Right lobe of liver (tissue), 4 donors: Measurements from ENCODE around the gene NTN4.
"Not testable (repeated sequence)": the region's sequence is repeated elsewhere in the genome, so short reads cannot be mapped to it uniquely, and the experiment has no call there.

ENCODE experiments used
- POLR2A ChIP-seq: fragments of 450-650 bp; IDR thresholded peaks from one replicate; pipeline ENCODE4 v1.6.1; 2017; ENCODE audit warnings: antibody characterized with exemption, mild to moderate bottlenecking
- TF ChIP-seq, protein P1 (sequence below), 4 donors: fragments of 200-600 bp in 3 of 4; fragments of 450-650 bp in 1 of 4; IDR thresholded peaks; one replicate each; pipeline versions ENCODE4 v1.5.1 to v1.8.0; 2016 to 2022; ENCODE audit warnings: antibody characterized with exemption in 4 of 4, mild to moderate bottlenecking in 2 of 4
- donor health status: DM: no; HTN: no; CAD: no.
- donor health status: DM: no; HTN: no; CAD: no.
- donor health status: DM: no; HTN: yes; CAD: no.

DNA sequence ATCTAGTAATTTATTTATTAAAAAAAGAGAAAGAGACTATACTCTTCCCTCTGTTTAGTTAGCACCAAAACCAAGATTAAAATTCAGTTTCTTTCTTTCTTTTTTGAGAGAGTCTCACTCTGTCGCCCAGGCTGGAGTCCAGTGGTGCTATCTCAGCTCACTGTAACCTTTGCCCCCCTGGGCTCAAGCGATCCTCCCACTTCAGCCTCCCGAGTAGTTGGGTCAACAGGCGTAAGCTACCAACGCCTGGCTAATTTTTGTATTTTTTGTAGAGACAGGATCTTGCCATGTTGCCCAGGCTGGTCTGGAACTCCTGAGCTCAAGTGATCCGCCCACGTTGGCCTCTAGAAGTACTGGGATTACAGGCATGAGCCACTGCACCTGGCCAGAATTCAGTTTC is 174.1 kb downstream of the NTN4 start:
- TF ChIP-seq, protein P1, sequence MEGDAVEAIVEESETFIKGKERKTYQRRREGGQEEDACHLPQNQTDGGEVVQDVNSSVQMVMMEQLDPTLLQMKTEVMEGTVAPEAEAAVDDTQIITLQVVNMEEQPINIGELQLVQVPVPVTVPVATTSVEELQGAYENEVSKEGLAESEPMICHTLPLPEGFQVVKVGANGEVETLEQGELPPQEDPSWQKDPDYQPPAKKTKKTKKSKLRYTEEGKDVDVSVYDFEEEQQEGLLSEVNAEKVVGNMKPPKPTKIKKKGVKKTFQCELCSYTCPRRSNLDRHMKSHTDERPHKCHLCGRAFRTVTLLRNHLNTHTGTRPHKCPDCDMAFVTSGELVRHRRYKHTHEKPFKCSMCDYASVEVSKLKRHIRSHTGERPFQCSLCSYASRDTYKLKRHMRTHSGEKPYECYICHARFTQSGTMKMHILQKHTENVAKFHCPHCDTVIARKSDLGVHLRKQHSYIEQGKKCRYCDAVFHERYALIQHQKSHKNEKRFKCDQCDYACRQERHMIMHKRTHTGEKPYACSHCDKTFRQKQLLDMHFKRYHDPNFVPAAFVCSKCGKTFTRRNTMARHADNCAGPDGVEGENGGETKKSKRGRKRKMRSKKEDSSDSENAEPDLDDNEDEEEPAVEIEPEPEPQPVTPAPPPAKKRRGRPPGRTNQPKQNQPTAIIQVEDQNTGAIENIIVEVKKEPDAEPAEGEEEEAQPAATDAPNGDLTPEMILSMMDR (IDR thresholded peaks at IDR 0.05): not testable (repeated sequence)
- not testable (repeated sequence) for TF ChIP-seq POLR2A
